ENCODE measurements around the gene MUSTN1. TPM values are rescaled to one million over a fixed set of nuclear protein-coding genes. Genes with fewer than 3 reads are reported as not detected.

The MUSTN1 gene
- polyA plus RNA-seq, 4 donors = 0.28 to 1.6 (median 0.47) TPM

GRCh38 chr3:52836471-52836845 is 1.6 kb upstream of the MUSTN1 start:
- no peak for DNase-seq (ENCODE audit: low read depth in 4 of 4, low spot score in 2 of 4)

GRCh38 chr3:52835766-52836470 is 1.1 kb upstream of the MUSTN1 start:
- no peak for DNase-seq (ENCODE audit: low read depth in 4 of 4, low spot score in 2 of 4)

GRCh38 chr3:52833202-52833601 is 1.6 kb downstream of the MUSTN1 start:
- DNase-seq (ENCODE audit: low read depth in 4 of 4, low spot score in 2 of 4) = no peak

- no peak for DNase-seq (ENCODE audit: low read depth in 4 of 4, low spot score in 2 of 4)
Observed at GRCh38 chr3:52831500-52832301, 3.1 kb downstream of the MUSTN1 start.

- DNase-seq (ENCODE audit: low read depth in 4 of 4, low spot score in 2 of 4) = no peak
Observed at GRCh38 chr3:52830535-52831258, 4.1 kb downstream of the MUSTN1 start, which contains the start of gene ITIH4. ITIH4 (minus strand) TSS chr3:52830672; CDS start chr3:52830642, 30 bp downstream.

GRCh38 chr3:52829906-52830463 is 4.8 kb downstream of the MUSTN1 start:
- DNase-seq (ENCODE audit: low read depth in 4 of 4, low spot score in 2 of 4) = no peak

GRCh38 chr3:52829482-52829881 is 5.3 kb downstream of the MUSTN1 start:
- no peak for DNase-seq (ENCODE audit: low read depth in 4 of 4, low spot score in 2 of 4)

GRCh38 chr3:52827866-52828376 is 6.9 kb downstream of the MUSTN1 start:
- DNase-seq (ENCODE audit: low read depth in 4 of 4, low spot score in 2 of 4) = no peak

GRCh38 chr3:52827441-52827840 is 7.4 kb downstream of the MUSTN1 start:
- DNase-seq (ENCODE audit: low read depth in 4 of 4, low spot score in 2 of 4) = no peak

- no peak for DNase-seq (ENCODE audit: low read depth in 4 of 4, low spot score in 2 of 4)
Observed at GRCh38 chr3:52824037-52824436, 10.8 kb downstream of the MUSTN1 start.

- DNase-seq (ENCODE audit: low read depth in 4 of 4, low spot score in 2 of 4) = no peak
Observed at GRCh38 chr3:52822363-52822762, 12.5 kb downstream of the MUSTN1 start.

GRCh38 chr3:52820736-52821135 is 14.1 kb downstream of the MUSTN1 start:
- DNase-seq (ENCODE audit: low read depth in 4 of 4, low spot score in 2 of 4) = no peak

- no peak for DNase-seq (ENCODE audit: low read depth in 4 of 4, low spot score in 2 of 4)
Observed at GRCh38 chr3:52819936-52820335, 14.9 kb downstream of the MUSTN1 start.

GRCh38 chr3:52817860-52818259 is 17.0 kb downstream of the MUSTN1 start:
- DNase-seq (ENCODE audit: low read depth in 4 of 4, low spot score in 2 of 4) = no peak

GRCh38 chr3:52817221-52817620 is 17.6 kb downstream of the MUSTN1 start:
- DNase-seq (ENCODE audit: low read depth in 4 of 4, low spot score in 2 of 4) = no peak

GRCh38 chr3:52816654-52817053 is 18.2 kb downstream of the MUSTN1 start:
- DNase-seq (ENCODE audit: low read depth in 4 of 4, low spot score in 2 of 4) = no peak

- DNase-seq (ENCODE audit: low read depth in 4 of 4, low spot score in 2 of 4) = no peak
Observed at GRCh38 chr3:52816199-52816598, 18.6 kb downstream of the MUSTN1 start.

- DNase-seq (ENCODE audit: low read depth in 4 of 4, low spot score in 2 of 4) = no peak
Observed at GRCh38 chr3:52813810-52814209, 21.0 kb downstream of the MUSTN1 start.

GRCh38 chr3:52811452-52812011 is 23.3 kb downstream of the MUSTN1 start:
- no peak for DNase-seq (ENCODE audit: low read depth in 4 of 4, low spot score in 2 of 4)

GRCh38 chr3:52810923-52811322 is 23.9 kb downstream of the MUSTN1 start:
- DNase-seq (ENCODE audit: low read depth in 4 of 4, low spot score in 2 of 4) = no peak

Measured in left renal cortex interstitium (tissue), 4 donors.